GM12878 (cell line): Measurements from ENCODE around the gene DCAF6. TPM values are rescaled to one million over a fixed set of nuclear protein-coding genes. Genes with fewer than 3 reads are reported as not detected.

Experiments
- ATAC-seq: fragments of 200-7000 bp; cut with Tn5 transposase; 3 replicates; pipeline ENCODE4 v1.9.1; 2020; ENCODE audit warnings: mild to moderate bottlenecking, moderate library complexity
- BruUV-seq: library from RNA; stranded (reverse); fragments of 400-500 nt; replicated peaks from 2 replicates; lab custom pipeline; 2021; lab: Mats Ljungman, UMichigan
- CTCF ChIA-PET: fragments of 300-600 bp; sonication (Branson Sonifier 250); formaldehyde crosslinking; extraction: SDS; loops from one replicate; lab custom pipeline; 2021; ENCODE audit warnings: inconsistent platforms; lab: Yijun Ruan, JAX
- POLR2A ChIA-PET: fragments of 350-600 bp; formaldehyde crosslinking; extraction: SDS; loops from one replicate; lab custom pipeline; 2021; ENCODE audit warnings: inconsistent platforms; lab: Charles Lee
- RAD21 ChIA-PET: fragments of 300-600 bp; sonication (Branson Sonifier 250); formaldehyde crosslinking; loops from one replicate; lab custom pipeline; 2023; ENCODE audit warnings: antibody characterized with exemption; ENCODE audit not compliant: unreplicated experiment; lab: Charles Lee
- SMC1A ChIA-PET: fragments of 300-600 bp; sonication (Branson Sonifier 250); formaldehyde crosslinking; loops from one replicate; lab custom pipeline; 2023; ENCODE audit not compliant: unreplicated experiment, uncharacterized antibody; lab: Charles Lee
- DNase-seq: peaks from one replicate; pipeline ENCODE4 v3.0.0-alpha.2; 2011; ENCODE audit warnings: low read depth, low spot score
- FAIRE-seq: peaks from 3 replicates; lab custom pipeline; 2011; peaks lifted over from hg19 to GRCh38; lab: Jason Lieb, UNC
- H2AFZ ChIP-seq: 2 replicates; pipeline ENCODE4 v1.6.0; 2011; ENCODE audit warnings: low read depth, low read length, control low read depth; ENCODE audit not compliant: control insufficient read depth
- H3K27ac ChIP-seq: 2 replicates; pipeline ENCODE4 v1.5.1; 2011; ENCODE audit warnings: control low read depth; ENCODE audit not compliant: control insufficient read depth, insufficient read depth
- H3K27me3 ChIP-seq, 2 experiments: replicated peaks in 1 of 2; 2 replicates each; pipeline versions ENCODE4 v1.6.0 to v1.6.1; 2011; ENCODE audit warnings: low read length in 1 of 2; ENCODE audit not compliant: control insufficient read depth in 2 of 2, insufficient read depth in 2 of 2
- H3K36me3 ChIP-seq, 2 experiments: 2 replicates each; pipeline ENCODE4 v1.5.1; 2011; ENCODE audit warnings: low read length in 1 of 2; ENCODE audit not compliant: control insufficient read depth in 2 of 2, insufficient read depth in 2 of 2
- H3K4me1 ChIP-seq: 2 replicates; pipeline ENCODE4 v1.6.1; 2011; ENCODE audit warnings: mild to moderate bottlenecking, low read length, moderate library complexity, mixed read lengths; ENCODE audit not compliant: control insufficient read depth, insufficient read depth
- H3K4me2 ChIP-seq: 2 replicates; pipeline ENCODE4 v1.6.0; 2011; ENCODE audit warnings: control low read depth; ENCODE audit not compliant: control insufficient read depth, insufficient read depth
- H3K4me3 ChIP-seq: fragments of 200-600 bp; sonication (generic); 2 replicates; pipeline ENCODE4 v1.5.1; 2016
- H3K79me2 ChIP-seq: 2 replicates; pipeline ENCODE4 v1.6.0; 2011; ENCODE audit warnings: low read length; ENCODE audit not compliant: control insufficient read depth, insufficient read depth
- H3K9ac ChIP-seq: 2 replicates; pipeline ENCODE4 v1.8.0; 2011; ENCODE audit warnings: low read length, control low read depth, mixed read lengths; ENCODE audit not compliant: control insufficient read depth, insufficient read depth
- H3K9me3 ChIP-seq: replicated peaks from 3 replicates; pipeline ENCODE4 v1.5.1; 2011; ENCODE audit warnings: mild to moderate bottlenecking, low read length; ENCODE audit not compliant: control insufficient read depth, insufficient read depth
- H4K20me1 ChIP-seq: 2 replicates; pipeline ENCODE4 v1.6.0; 2011; ENCODE audit not compliant: control insufficient read depth, insufficient read depth
- ASH2L ChIP-seq: fragments of 300-600, 200-600 bp; sonication (generic); IDR thresholded peaks from 2 replicates; pipeline ENCODE4 v1.6.1; 2017; ENCODE audit warnings: low read depth, mild to moderate bottlenecking, borderline replicate concordance
- BCL3 ChIP-seq: IDR thresholded peaks from 2 replicates; pipeline ENCODE4 v1.6.1; 2011; ENCODE audit warnings: borderline replicate concordance, low read depth, mild to moderate bottlenecking, moderate library complexity, low read length; ENCODE audit not compliant: insufficient read depth, poor library complexity, severe bottlenecking
- NFXL1 ChIP-seq: fragments of 450-650 bp; IDR thresholded peaks from 2 replicates; pipeline ENCODE4 v1.6.1; 2017; ENCODE audit warnings: antibody characterized with exemption, mild to moderate bottlenecking, borderline replicate concordance
- ZBTB40 ChIP-seq: fragments of 450-650 bp; IDR thresholded peaks from 2 replicates; pipeline ENCODE4 v1.6.1; 2016; ENCODE audit warnings: mild to moderate bottlenecking, moderate library complexity, borderline replicate concordance
- WGBS: methylation state at CpG from one replicate; pipeline ENCODE4 v1.1.6; 2016; ENCODE audit warnings: low lambda C conversion rate; ENCODE audit not compliant: insufficient replicate concordance, insufficient coverage; ENCODE audit errors: missing lambda C conversion rate; 5-methylcytosine and 5-hydroxymethylcytosine counted together
- in situ Hi-C: fragments of 300-500 bp; cut with MboI; formaldehyde crosslinking; loops from 9 replicates; pipeline ENCODE4 v1.14.3; 2018; ENCODE audit warnings: mixed read lengths
- intact Hi-C: fragments of 100-400 bp; cut with micrococcal nuclease; formaldehyde crosslinking; loops from one replicate; pipeline ENCODE4 v1.14.2; 2022; ENCODE audit not compliant: unreplicated experiment
- polyA plus RNA-seq, 11 experiments: library from polyadenylated mRNA; depleted of rRNA in 4 of 11; unstranded in 6 of 11; stranded (reverse) in 5 of 11; fragments of >200 nt; fragmentation: Nextera tagmentation in 4 of 11; fragmentation: Illumina TruSeq in 1 of 11; extraction: Ambion mirVana in 4 of 11; extraction: Trizol in 1 of 11; gene quantifications; 1 replicate in 1 of 11; 2 replicates in 10 of 11; pipeline versions ENCODE4 v1.2.1 to v1.2.3, GENCODE V29; 2011 to 2016; ENCODE audit warnings: inconsistent platforms in 2 of 11, missing spikeins in 2 of 11, low read depth in 1 of 11
- total RNA-seq, 4 experiments: library from RNA; depleted of rRNA in 3 of 4; stranded (reverse); fragments of >200 nt in 3 of 4; fragmentation: Illumina TruSeq in 1 of 4; extraction: Trizol in 1 of 4; gene quantifications; 2 replicates each; pipeline versions ENCODE4 v1.2.1 to v1.2.3, GENCODE V29; 2013 to 2021

DCAF6 gene
- total and polyA plus RNA-seq, 10 of the 15 experiments (the other 5 are each of a cell fraction or from before 2014, with no cell fraction given): 11.4 to 62.7 (median 33.0) TPM

- in situ Hi-C loops: no loop called here
- SMC1A ChIA-PET: interaction anchor here (1.1 kb wide), 1 partner anchor 33 kb away, joined by 4 read pairs; no protein-coding TSS in a partner anchor
- DNase-seq: no peak
- Histone ChIP-seq H3K4me1 (peaks cover 10% of the 10 kb centered on the region), H3K27me3 (no peaks in the 10 kb centered on the region), H3K9me3 (no peaks in the 10 kb centered on the region), H3K79me2 (no peaks in the 10 kb centered on the region), H4K20me1 (no peaks in the 10 kb centered on the region), H3K9ac (no peak overlapping the region), H3K4me3 (no peak overlapping the region)
- no peak for FAIRE-seq
- no TSS peak for BruUV-seq
- RAD21 ChIA-PET: no interaction called here
- POLR2A ChIA-PET: no interaction called here
- 77% methylated on average over 4 of the region's 4 CpGs for WGBS
- CTCF ChIA-PET: no interaction called here
- TF ChIP-seq NFXL1 (no peak), ZBTB40 (no peak), ASH2L (no peak), BCL3 (peak; percentile 44)
- TF ChIP-seq, all 136 proteins: peak for 1
- no peak overlapping the region for H3K4me2 ChIP-seq
- no peak for ATAC-seq
- no peaks in the 10 kb centered on the region for H3K36me3 ChIP-seq
- intact Hi-C loops: no loop called here
- no peak overlapping the region for H2AFZ ChIP-seq
- no peak overlapping the region for H3K27ac ChIP-seq
Measured at GRCh38 chr1:167900907-167901306, 35.6 kb upstream of the DCAF6 start.
